Measurements from ENCODE around the gene CLDN8.

The CLDN8 gene

DNA sequence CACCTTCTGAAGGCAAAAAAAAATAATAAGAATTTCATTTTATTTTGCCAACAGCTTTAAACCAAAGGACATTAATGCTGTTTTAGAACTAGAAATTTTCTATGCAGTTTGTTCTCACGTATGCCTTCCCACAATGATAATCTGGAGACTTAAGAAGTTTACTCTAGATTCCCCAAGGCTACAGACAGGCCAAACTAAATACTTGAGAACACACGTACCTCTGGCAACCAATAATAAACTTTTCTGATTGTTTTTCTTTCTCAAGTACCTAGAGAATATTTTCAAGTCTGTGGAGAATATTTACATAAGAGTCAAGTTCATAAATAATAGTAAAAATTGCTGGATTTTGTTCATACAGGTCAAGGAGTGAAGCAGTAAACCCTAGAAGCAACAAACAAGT, 15.9 kb downstream of the CLDN8 start:
- no peak for DNase-seq

DNA sequence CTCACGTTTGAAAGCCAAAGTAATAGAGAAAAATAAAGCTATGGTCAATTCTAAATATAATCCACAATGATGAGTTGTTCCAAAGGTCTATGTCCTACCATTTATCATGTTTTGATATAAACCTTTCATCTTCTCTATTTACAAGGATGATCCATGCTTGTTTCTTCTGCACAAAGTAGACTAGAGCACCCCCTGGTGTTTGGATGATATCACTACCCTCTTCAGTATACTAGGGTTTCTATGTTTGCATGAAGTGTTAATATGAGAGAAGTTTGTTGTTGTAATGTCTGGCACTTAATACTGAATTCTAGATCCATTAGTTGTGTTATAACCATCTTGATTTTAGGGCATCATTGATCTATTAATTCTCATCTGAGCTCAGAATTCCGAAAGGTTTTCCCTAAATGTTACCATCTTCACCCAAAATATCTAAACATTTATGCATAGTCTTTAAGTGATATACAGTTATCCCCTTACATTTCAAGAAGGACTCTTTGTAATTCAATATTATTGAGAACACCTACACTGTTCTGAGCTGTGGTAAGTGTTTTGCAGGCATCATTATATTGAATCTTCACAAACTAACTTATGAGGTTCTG, 21.1 kb downstream of the CLDN8 start:
- no peak for DNase-seq

DNA sequence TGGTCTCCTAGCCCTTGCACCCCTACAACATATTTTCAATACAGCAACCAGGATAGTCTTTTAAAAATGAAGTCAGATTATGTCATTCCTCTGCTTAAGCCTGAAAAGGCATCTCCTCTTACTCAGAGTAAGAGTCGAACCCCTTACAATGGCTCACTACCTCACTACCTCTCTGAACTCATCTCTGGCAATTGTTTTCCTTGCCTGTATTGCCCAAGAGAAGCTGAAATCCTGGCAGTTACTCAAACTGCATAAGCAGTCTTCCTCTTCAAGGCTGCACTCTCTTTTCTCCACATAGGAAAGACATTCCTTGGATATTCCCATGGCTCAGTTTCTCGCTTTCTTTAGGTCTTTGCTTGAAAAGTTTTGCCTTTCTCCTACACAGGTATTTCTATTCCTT, 22.7 kb downstream of the CLDN8 start:
- DNase-seq, result no peak

DNA sequence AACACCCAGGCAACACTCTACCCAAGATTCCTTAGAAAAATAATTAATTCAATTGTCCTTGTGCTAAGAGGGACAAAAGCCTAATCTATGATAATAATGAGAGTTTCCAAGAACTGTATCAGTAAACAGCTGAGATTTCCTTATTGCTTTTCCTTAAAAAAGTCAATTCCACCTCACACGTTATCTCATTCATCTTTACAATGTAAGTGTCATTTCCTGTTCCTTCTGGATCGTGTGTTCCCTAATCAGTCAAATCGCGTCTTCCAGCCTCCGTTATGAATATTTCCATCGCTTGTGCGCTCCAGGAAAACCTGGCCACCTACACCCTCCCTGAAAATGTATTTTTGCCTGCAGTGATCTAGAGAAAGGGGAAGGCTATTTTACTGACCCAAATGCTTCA, 25.3 kb downstream of the CLDN8 start:
- no peak for DNase-seq

GRCh38 chr21:30189773-30190172, 26.1 kb downstream of the CLDN8 start:
- no peak for DNase-seq

DNA sequence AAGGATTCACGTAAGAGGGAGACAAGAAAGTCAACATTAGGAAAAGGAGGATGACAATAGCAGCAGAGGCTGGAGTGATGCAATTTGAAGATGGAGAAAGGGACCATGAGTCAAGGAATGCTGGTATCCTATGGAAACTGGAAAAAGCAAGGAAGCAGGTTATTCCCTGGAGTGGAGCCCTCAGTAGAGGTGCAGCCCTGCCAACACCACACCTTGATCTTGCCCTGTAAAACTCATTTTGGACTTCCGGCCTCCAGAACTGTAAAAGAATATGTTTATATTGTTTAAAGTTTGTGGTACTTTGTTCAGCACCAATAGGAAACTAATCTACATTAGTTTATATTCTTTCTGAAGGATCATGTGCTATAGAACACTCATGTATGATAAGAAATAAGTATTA, 29.7 kb downstream of the CLDN8 start:
- DNase-seq, result no peak

DNA sequence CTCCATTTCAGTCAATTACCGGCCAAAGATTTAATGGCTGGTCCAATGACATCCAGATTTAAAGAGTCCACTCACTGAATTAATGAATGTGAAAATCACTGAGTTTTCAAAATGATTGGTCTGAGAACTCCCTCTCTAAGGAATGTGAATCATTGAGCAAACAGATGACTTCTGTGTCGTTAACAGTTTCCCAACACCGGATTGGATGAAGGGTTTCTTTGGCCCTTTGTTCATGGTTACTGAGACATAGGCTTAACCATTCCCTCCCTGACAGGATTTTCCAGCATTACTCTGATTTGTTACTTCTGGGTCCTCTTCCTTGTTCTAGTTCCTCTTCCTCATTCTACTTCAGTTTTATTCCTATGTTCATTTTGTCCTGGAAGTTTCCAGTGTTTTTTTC, 47.8 kb downstream of the CLDN8 start:
- no peak for DNase-seq

GRCh38 chr21:30166705-30167104, 49.2 kb downstream of the CLDN8 start, which contains the start of gene CLDN17:
TSS of gene CLDN17 (minus strand) at chr21:30166805. CDS start at chr21:30166617, 188 bp downstream.
- no peak for DNase-seq

GRCh38 chr21:30166171-30166570, 49.7 kb downstream of the CLDN8 start:
- no peak for DNase-seq

- DNase-seq, result no peak
Measured at GRCh38 chr21:30164796-30165195, 51.1 kb downstream of the CLDN8 start.

Data from femur (tissue), 1 donor.